ENCODE results near the gene FTO.

FTO gene

GRCh38 chr16:53982631-53983042, 278.7 kb downstream of the FTO start:
- no peak for DNase-seq
- intact Hi-C loops (cut with DNase I), result no loop called here

- intact Hi-C loops (cut with DNase I), result no loop called here
- no peak for DNase-seq
Observed at GRCh38 chr16:53984936-53985335, 281.0 kb downstream of the FTO start.

- intact Hi-C loops (cut with DNase I), result no loop called here
- DNase-seq, result no peak
Observed at GRCh38 chr16:53985861-53986260, 281.9 kb downstream of the FTO start.

GRCh38 chr16:53986793-53987192, 282.8 kb downstream of the FTO start:
- intact Hi-C loops (cut with DNase I), result no loop called here
- DNase-seq, result no peak

- intact Hi-C loops (cut with DNase I), result no loop called here
- DNase-seq, result no peak
Observed at GRCh38 chr16:53988136-53988535, 284.2 kb downstream of the FTO start.

- intact Hi-C loops (cut with DNase I), result no loop called here
- no peak for DNase-seq
Observed at GRCh38 chr16:53989597-53989996, 285.6 kb downstream of the FTO start.

- no peak for DNase-seq
- intact Hi-C loops (cut with DNase I), result no loop called here
Observed at GRCh38 chr16:53991754-53992378, 287.9 kb downstream of the FTO start.

GRCh38 chr16:53995378-53995777, 291.4 kb downstream of the FTO start:
- intact Hi-C loops (cut with DNase I), result no loop called here
- DNase-seq, result no peak

- DNase-seq, result no peak
- intact Hi-C loops (cut with DNase I), result no loop called here
Observed at GRCh38 chr16:53996961-53997360, 293.0 kb downstream of the FTO start.

- no peak for DNase-seq
- intact Hi-C loops (cut with DNase I), result no loop called here
Observed at GRCh38 chr16:53998024-53998810, 294.3 kb downstream of the FTO start.

GRCh38 chr16:53998966-53999522, 295.1 kb downstream of the FTO start:
- intact Hi-C loops (cut with DNase I), result no loop called here
- DNase-seq, result no peak

- intact Hi-C loops (cut with DNase I), result no loop called here
- DNase-seq, result no peak
Observed at GRCh38 chr16:53999841-54000240, 295.9 kb downstream of the FTO start.

GRCh38 chr16:54000361-54000760, 296.4 kb downstream of the FTO start:
- no peak for DNase-seq
- intact Hi-C loops (cut with DNase I), result no loop called here

GRCh38 chr16:54006693-54007092, 302.7 kb downstream of the FTO start:
- no peak for DNase-seq
- intact Hi-C loops (cut with DNase I), result no loop called here

- intact Hi-C loops (cut with DNase I), result no loop called here
- no peak for DNase-seq
Observed at GRCh38 chr16:54007504-54007903, 303.5 kb downstream of the FTO start.

GRCh38 chr16:54009464-54010176, 305.7 kb downstream of the FTO start:
- no peak for DNase-seq
- intact Hi-C loops (cut with DNase I), result no loop called here

GRCh38 chr16:54015147-54015546, 311.2 kb downstream of the FTO start:
- no peak for DNase-seq
- intact Hi-C loops (cut with DNase I), result no loop called here

- DNase-seq, result no peak
- intact Hi-C loops (cut with DNase I), result no loop called here
Observed at GRCh38 chr16:54022362-54022761, 318.4 kb downstream of the FTO start.

- intact Hi-C loops (cut with DNase I), result no loop called here
- DNase-seq, result no peak
Observed at GRCh38 chr16:54026456-54026855, 322.5 kb downstream of the FTO start.

GRCh38 chr16:54027062-54027461, 323.1 kb downstream of the FTO start:
- intact Hi-C loops (cut with DNase I), result no loop called here
- DNase-seq, result no peak

- no peak for DNase-seq
- intact Hi-C loops (cut with DNase I), result no loop called here
Observed at GRCh38 chr16:54027558-54027957, 323.6 kb downstream of the FTO start.

Measured in posterior cingulate gyrus (tissue), 11 donors.